SK-N-SH treated with all-trans-retinoic acid at 6 μM for 48 hours (cell line): ENCODE results near the gene MINK1.
A peak's percentile ranks its signal among the peaks of the same experiment; 100 is the strongest.

Source experiments
- ATAC-seq: fragments of 200-7000 bp; cut with Tn5 transposase; 3 replicates; pipeline ENCODE4 v1.9.1; 2020; ENCODE audit warnings: mild to moderate bottlenecking, moderate library complexity
- ARNTL ChIP-seq: fragments of 450-650 bp; formaldehyde crosslinking; IDR thresholded peaks from 2 replicates; pipeline ENCODE4 v1.5.0; 2020; ENCODE audit warnings: low read depth, mild to moderate bottlenecking, moderate library complexity, borderline replicate concordance
- BACH2 ChIP-seq: fragments of 250-450 bp; sonication (Bioruptor Pico); IDR thresholded peaks from 2 replicates; pipeline ENCODE4 v1.9.0; 2021; ENCODE audit warnings: mild to moderate bottlenecking, borderline replicate concordance
- CSDC2 ChIP-seq: fragments of 250-450 bp; sonication (Bioruptor Pico); IDR thresholded peaks from 2 replicates; pipeline ENCODE4 v1.5.0; 2020; ENCODE audit warnings: mild to moderate bottlenecking, moderate library complexity
- ESRRG ChIP-seq: fragments of 250-450 bp; sonication (Bioruptor Pico); IDR thresholded peaks from 2 replicates; pipeline ENCODE4 v1.6.1; 2021; ENCODE audit warnings: mild to moderate bottlenecking
- GLIS3 ChIP-seq: fragments of 250-450 bp; sonication (Bioruptor Pico); IDR thresholded peaks from 2 replicates; pipeline ENCODE4 v1.5.0; 2020; ENCODE audit warnings: mild to moderate bottlenecking, moderate library complexity
- ISL1 ChIP-seq: fragments of 250-450 bp; sonication (Bioruptor Pico); IDR thresholded peaks from 2 replicates; pipeline ENCODE4 v2.1.2; 2022; ENCODE audit warnings: mild to moderate bottlenecking, moderate library complexity
- OSR1 ChIP-seq: fragments of 250-450 bp; sonication (Bioruptor Pico); IDR thresholded peaks from 2 replicates; pipeline ENCODE4 v1.8.0; 2022; ENCODE audit warnings: moderate library complexity, mild to moderate bottlenecking, inconsistent platforms
- PATZ1 ChIP-seq: fragments of 250-450 bp; sonication (Bioruptor Pico); IDR thresholded peaks from 2 replicates; pipeline ENCODE4 v1.8.0; 2020; ENCODE audit warnings: mild to moderate bottlenecking, moderate library complexity, borderline replicate concordance
- POU6F1 ChIP-seq: fragments of 250-450 bp; sonication (Bioruptor Pico); IDR thresholded peaks from 2 replicates; pipeline ENCODE4 v1.8.0; 2021; ENCODE audit warnings: low read depth, mild to moderate bottlenecking, moderate library complexity, borderline replicate concordance
- PPARA ChIP-seq: fragments of 250-450 bp; sonication (Bioruptor Pico); IDR thresholded peaks from 2 replicates; pipeline ENCODE4 v1.5.0; 2020; ENCODE audit warnings: mild to moderate bottlenecking, borderline replicate concordance
- RARB ChIP-seq: fragments of 250-450 bp; sonication (Bioruptor Pico); IDR thresholded peaks from 2 replicates; pipeline ENCODE4 v1.8.0; 2021; ENCODE audit warnings: mild to moderate bottlenecking, moderate library complexity
- SNAI2 ChIP-seq: fragments of 250-450 bp; sonication (Bioruptor Pico); IDR thresholded peaks from 2 replicates; pipeline ENCODE4 v1.5.0; 2020; ENCODE audit warnings: mild to moderate bottlenecking, moderate library complexity
- TSHZ2 ChIP-seq: fragments of 250-450 bp; sonication (Bioruptor Pico); IDR thresholded peaks from 2 replicates; pipeline ENCODE4 v1.5.0; 2020; ENCODE audit warnings: mild to moderate bottlenecking, moderate library complexity
- ZC3H10 ChIP-seq: fragments of 250-450 bp; sonication (Bioruptor Pico); IDR thresholded peaks from 2 replicates; pipeline ENCODE4 v1.5.1; 2021; ENCODE audit warnings: mild to moderate bottlenecking, moderate library complexity
- ZFP3 ChIP-seq: fragments of 250-450 bp; sonication (Bioruptor Pico); IDR thresholded peaks from 2 replicates; pipeline ENCODE4 v1.5.0; 2020; ENCODE audit warnings: mild to moderate bottlenecking, moderate library complexity
- ZNF565 ChIP-seq: fragments of 450-650 bp; formaldehyde crosslinking; conservative IDR thresholded peaks from 2 replicates; pipeline ENCODE4 v1.5.0; 2020; ENCODE audit warnings: low read depth, mild to moderate bottlenecking, moderate library complexity
- ZNF70 ChIP-seq: fragments of 450-650 bp; formaldehyde crosslinking; IDR thresholded peaks from 2 replicates; pipeline ENCODE4 v1.5.0; 2020; ENCODE audit warnings: mild to moderate bottlenecking, moderate library complexity
- ZNF8 ChIP-seq: fragments of 450-650 bp; formaldehyde crosslinking; IDR thresholded peaks from 2 replicates; pipeline ENCODE4 v1.5.0; 2020; ENCODE audit warnings: mild to moderate bottlenecking, moderate library complexity
- TF ChIP-seq, protein P1 (sequence below): fragments of 250-450 bp; sonication (Bioruptor Pico); IDR thresholded peaks from 2 replicates; pipeline ENCODE4 v1.5.1; 2020; ENCODE audit warnings: low read depth, mild to moderate bottlenecking, moderate library complexity
- TF ChIP-seq, protein P2 (sequence below): fragments of 250-450 bp; sonication (Bioruptor Pico); IDR thresholded peaks from 2 replicates; pipeline ENCODE4 v1.5.1; 2021; ENCODE audit warnings: mild to moderate bottlenecking, moderate library complexity

Gene MINK1

GRCh38 chr17:4823373-4824089 is 9.6 kb upstream of the MINK1 start (continued):
- TF ChIP-seq, protein P1, sequence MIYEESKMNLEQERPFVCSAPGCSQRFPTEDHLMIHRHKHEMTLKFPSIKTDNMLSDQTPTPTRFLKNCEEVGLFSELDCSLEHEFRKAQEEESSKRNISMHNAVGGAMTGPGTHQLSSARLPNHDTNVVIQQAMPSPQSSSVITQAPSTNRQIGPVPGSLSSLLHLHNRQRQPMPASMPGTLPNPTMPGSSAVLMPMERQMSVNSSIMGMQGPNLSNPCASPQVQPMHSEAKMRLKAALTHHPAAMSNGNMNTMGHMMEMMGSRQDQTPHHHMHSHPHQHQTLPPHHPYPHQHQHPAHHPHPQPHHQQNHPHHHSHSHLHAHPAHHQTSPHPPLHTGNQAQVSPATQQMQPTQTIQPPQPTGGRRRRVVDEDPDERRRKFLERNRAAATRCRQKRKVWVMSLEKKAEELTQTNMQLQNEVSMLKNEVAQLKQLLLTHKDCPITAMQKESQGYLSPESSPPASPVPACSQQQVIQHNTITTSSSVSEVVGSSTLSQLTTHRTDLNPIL (CRISPR knock-in tag) = no peak

DNA sequence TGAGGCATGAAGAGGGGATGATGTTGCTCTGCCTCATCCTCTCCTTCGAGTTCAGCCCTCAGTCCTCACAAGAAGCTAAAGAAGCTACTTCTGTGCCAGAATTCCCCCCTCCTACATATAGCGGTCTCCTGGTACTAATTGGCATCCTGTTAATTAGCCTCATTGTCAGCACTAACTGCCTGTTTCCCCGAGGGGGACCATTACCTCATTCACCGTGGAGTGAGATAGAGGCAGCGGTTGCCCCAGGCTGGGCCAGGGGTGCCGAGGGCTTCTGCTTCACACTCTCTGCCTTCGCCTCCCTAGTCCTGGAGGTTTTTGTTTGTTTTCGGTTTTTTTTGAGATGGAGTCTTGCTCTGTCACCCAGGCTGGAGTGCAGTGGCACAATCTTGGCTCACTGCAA is 5.7 kb upstream of the MINK1 start:
- TF ChIP-seq PPARA (no peak), ZC3H10 (CRISPR knock-in tag) (no peak), RARB (CRISPR knock-in tag) (no peak), TSHZ2 (CRISPR knock-in tag) (no peak), PATZ1 (CRISPR knock-in tag) (no peak), ZNF8 (CRISPR knock-in tag) (no peak), ZFP3 (CRISPR knock-in tag) (no peak), GLIS3 (no peak), ZNF70 (CRISPR knock-in tag) (no peak), CSDC2 (CRISPR knock-in tag) (no peak), ZNF565 (no peak), ARNTL (CRISPR knock-in tag) (no peak), BACH2 (no peak), SNAI2 (CRISPR knock-in tag) (no peak), OSR1 (CRISPR knock-in tag) (no peak), ISL1 (CRISPR knock-in tag) (no peak), ESRRG (CRISPR knock-in tag) (no peak), POU6F1 (no peak)
- TF ChIP-seq, protein P1 (CRISPR knock-in tag) = no peak
- TF ChIP-seq, protein P2, sequence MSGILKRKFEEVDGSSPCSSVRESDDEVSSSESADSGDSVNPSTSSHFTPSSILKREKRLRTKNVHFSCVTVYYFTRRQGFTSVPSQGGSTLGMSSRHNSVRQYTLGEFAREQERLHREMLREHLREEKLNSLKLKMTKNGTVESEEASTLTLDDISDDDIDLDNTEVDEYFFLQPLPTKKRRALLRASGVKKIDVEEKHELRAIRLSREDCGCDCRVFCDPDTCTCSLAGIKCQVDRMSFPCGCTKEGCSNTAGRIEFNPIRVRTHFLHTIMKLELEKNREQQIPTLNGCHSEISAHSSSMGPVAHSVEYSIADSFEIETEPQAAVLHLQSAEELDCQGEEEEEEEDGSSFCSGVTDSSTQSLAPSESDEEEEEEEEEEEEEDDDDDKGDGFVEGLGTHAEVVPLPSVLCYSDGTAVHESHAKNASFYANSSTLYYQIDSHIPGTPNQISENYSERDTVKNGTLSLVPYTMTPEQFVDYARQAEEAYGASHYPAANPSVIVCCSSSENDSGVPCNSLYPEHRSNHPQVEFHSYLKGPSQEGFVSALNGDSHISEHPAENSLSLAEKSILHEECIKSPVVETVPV (CRISPR knock-in tag) = no peak
- ATAC-seq = no peak

- ATAC-seq = peak; percentile 41
Observed at GRCh38 chr17:4832829-4833177, 337 bp upstream of the MINK1 start.
